WTC11 (cell line): ENCODE results near the gene VAV2. TPM values are rescaled to one million over a fixed set of nuclear protein-coding genes. Genes with fewer than 3 reads are reported as not detected.

Source experiments
- ATAC-seq: fragments of 200-7000 bp; cut with Tn5 transposase; 2 replicates; pipeline ENCODE4 v1.10.0; 2021; ENCODE audit warnings: mild to moderate bottlenecking, moderate library complexity
- CTCF ChIA-PET: fragments of 300-600 bp; sonication (Branson Sonifier 250); formaldehyde crosslinking; loops from one replicate; lab custom pipeline; 2021; ENCODE audit warnings: antibody characterized with exemption; lab: Charles Lee
- POLR2A ChIA-PET: fragments of 350-600 bp; sonication (Branson Sonifier 250); formaldehyde crosslinking; loops from one replicate; lab custom pipeline; 2021; ENCODE audit warnings: antibody characterized with exemption; lab: Charles Lee
- DNase-seq: peaks from one replicate; pipeline ENCODE4 v3.0.0; 2021; ENCODE audit warnings: low spot score
- H3K27ac Mint-ChIP-seq: 2 replicates; pipeline ENCODE4 v1.8.0; 2021; ENCODE audit warnings: mixed read lengths
- H3K27me3 Mint-ChIP-seq: 2 replicates; pipeline ENCODE4 v1.8.0; 2021; ENCODE audit warnings: low read depth, mild to moderate bottlenecking, moderate library complexity, mixed read lengths
- H3K36me3 Mint-ChIP-seq: 2 replicates; pipeline ENCODE4 v1.8.0; 2021; ENCODE audit warnings: mixed read lengths
- H3K4me1 Mint-ChIP-seq: 2 replicates; pipeline ENCODE4 v1.8.0; 2022; ENCODE audit warnings: mixed read lengths
- H3K4me3 Mint-ChIP-seq: 2 replicates; pipeline ENCODE4 v1.8.0; 2021; ENCODE audit warnings: mild to moderate bottlenecking, moderate library complexity, mixed read lengths
- H3K9me3 Mint-ChIP-seq: 2 replicates; pipeline ENCODE4 v1.8.0; 2021; ENCODE audit warnings: mixed read lengths
- ATF6 ChIP-seq: sonication (generic); formaldehyde crosslinking; IDR thresholded peaks from 2 replicates; pipeline ENCODE4 v1.8.1; 2023; ENCODE audit warnings: mild to moderate bottlenecking, missing genetic modification reagents
- CTCF ChIP-seq: fragments of 200-600 bp; IDR thresholded peaks from 2 replicates; pipeline ENCODE4 v1.8.0; 2022; ENCODE audit warnings: antibody characterized with exemption
- FOXJ3 ChIP-seq: sonication (generic); formaldehyde crosslinking; IDR thresholded peaks from 2 replicates; pipeline ENCODE4 v1.9.0; 2021; ENCODE audit warnings: missing genetic modification reagents, mild to moderate bottlenecking, borderline replicate concordance
- HMGXB4 ChIP-seq: sonication (generic); formaldehyde crosslinking; IDR thresholded peaks from 2 replicates; pipeline ENCODE4 v1.8.1; 2023; ENCODE audit warnings: mild to moderate bottlenecking, moderate library complexity, missing genetic modification reagents
- NFATC4 ChIP-seq: fragments of 250-450 bp; sonication (Bioruptor Pico); IDR thresholded peaks from 2 replicates; pipeline ENCODE4 v1.9.0; 2021; ENCODE audit warnings: mild to moderate bottlenecking
- ZBTB21 ChIP-seq: sonication (generic); formaldehyde crosslinking; IDR thresholded peaks from 2 replicates; pipeline ENCODE4 v1.8.1; 2023; ENCODE audit warnings: mild to moderate bottlenecking, missing genetic modification reagents, borderline replicate concordance
- ZNF138 ChIP-seq: sonication (generic); formaldehyde crosslinking; conservative IDR thresholded peaks from 2 replicates; pipeline ENCODE4 v1.8.1; 2022; ENCODE audit warnings: mild to moderate bottlenecking, moderate library complexity, missing genetic modification reagents
- ZNF219 ChIP-seq: sonication (generic); formaldehyde crosslinking; IDR thresholded peaks from 2 replicates; pipeline ENCODE4 v1.8.0; 2023; ENCODE audit warnings: missing genetic modification reagents, mild to moderate bottlenecking, borderline replicate concordance
- ZNF263 ChIP-seq: sonication (generic); formaldehyde crosslinking; IDR thresholded peaks from 2 replicates; pipeline ENCODE4 v1.8.1; 2022; ENCODE audit warnings: low read depth, mild to moderate bottlenecking, moderate library complexity, missing genetic modification reagents
- ZNF425 ChIP-seq: fragments of 250-450 bp; sonication (Bioruptor Pico); conservative IDR thresholded peaks from 2 replicates; pipeline ENCODE4 v1.9.0; 2021; ENCODE audit warnings: mild to moderate bottlenecking
- total RNA-seq: library from RNA; stranded (reverse); gene quantifications from 3 replicates; pipeline ENCODE4 v1.2.3, GENCODE V29; 2021
- TF ChIP-seq, protein P1 (sequence below): sonication (generic); formaldehyde crosslinking; IDR thresholded peaks from 2 replicates; pipeline ENCODE4 v1.8.0; 2023; ENCODE audit warnings: mild to moderate bottlenecking, missing genetic modification reagents
- TF ChIP-seq, protein P2 (sequence below): sonication (generic); formaldehyde crosslinking; IDR thresholded peaks from 2 replicates; pipeline ENCODE4 v1.8.1; 2022; ENCODE audit warnings: low read depth, missing genetic modification reagents, borderline replicate concordance
- TF ChIP-seq, protein P3 (sequence below): sonication (generic); formaldehyde crosslinking; IDR thresholded peaks from 2 replicates; pipeline ENCODE4 v1.8.1; 2023; ENCODE audit warnings: mild to moderate bottlenecking, missing genetic modification reagents, borderline replicate concordance
- TF ChIP-seq, protein P4 (sequence below): fragments of 250-450 bp; sonication (Bioruptor Pico); IDR thresholded peaks from 2 replicates; pipeline ENCODE4 v1.9.0; 2021; ENCODE audit warnings: mild to moderate bottlenecking

VAV2 gene
- total RNA-seq, 1 experiment from 2014 or later, result 39.7 TPM

- TF ChIP-seq, protein P1, sequence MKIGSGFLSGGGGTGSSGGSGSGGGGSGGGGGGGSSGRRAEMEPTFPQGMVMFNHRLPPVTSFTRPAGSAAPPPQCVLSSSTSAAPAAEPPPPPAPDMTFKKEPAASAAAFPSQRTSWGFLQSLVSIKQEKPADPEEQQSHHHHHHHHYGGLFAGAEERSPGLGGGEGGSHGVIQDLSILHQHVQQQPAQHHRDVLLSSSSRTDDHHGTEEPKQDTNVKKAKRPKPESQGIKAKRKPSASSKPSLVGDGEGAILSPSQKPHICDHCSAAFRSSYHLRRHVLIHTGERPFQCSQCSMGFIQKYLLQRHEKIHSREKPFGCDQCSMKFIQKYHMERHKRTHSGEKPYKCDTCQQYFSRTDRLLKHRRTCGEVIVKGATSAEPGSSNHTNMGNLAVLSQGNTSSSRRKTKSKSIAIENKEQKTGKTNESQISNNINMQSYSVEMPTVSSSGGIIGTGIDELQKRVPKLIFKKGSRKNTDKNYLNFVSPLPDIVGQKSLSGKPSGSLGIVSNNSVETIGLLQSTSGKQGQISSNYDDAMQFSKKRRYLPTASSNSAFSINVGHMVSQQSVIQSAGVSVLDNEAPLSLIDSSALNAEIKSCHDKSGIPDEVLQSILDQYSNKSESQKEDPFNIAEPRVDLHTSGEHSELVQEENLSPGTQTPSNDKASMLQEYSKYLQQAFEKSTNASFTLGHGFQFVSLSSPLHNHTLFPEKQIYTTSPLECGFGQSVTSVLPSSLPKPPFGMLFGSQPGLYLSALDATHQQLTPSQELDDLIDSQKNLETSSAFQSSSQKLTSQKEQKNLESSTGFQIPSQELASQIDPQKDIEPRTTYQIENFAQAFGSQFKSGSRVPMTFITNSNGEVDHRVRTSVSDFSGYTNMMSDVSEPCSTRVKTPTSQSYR (CRISPR knock-in tag), result no peak
- no peak for TF ChIP-seq ZNF138 (CRISPR knock-in tag)
- TF ChIP-seq, protein P2, sequence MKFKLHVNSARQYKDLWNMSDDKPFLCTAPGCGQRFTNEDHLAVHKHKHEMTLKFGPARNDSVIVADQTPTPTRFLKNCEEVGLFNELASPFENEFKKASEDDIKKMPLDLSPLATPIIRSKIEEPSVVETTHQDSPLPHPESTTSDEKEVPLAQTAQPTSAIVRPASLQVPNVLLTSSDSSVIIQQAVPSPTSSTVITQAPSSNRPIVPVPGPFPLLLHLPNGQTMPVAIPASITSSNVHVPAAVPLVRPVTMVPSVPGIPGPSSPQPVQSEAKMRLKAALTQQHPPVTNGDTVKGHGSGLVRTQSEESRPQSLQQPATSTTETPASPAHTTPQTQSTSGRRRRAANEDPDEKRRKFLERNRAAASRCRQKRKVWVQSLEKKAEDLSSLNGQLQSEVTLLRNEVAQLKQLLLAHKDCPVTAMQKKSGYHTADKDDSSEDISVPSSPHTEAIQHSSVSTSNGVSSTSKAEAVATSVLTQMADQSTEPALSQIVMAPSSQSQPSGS, result no peak
These were observed 161.4 kb downstream of the VAV2 start (continued) for GRCh38 chr9:133830711-133831110.

DNA sequence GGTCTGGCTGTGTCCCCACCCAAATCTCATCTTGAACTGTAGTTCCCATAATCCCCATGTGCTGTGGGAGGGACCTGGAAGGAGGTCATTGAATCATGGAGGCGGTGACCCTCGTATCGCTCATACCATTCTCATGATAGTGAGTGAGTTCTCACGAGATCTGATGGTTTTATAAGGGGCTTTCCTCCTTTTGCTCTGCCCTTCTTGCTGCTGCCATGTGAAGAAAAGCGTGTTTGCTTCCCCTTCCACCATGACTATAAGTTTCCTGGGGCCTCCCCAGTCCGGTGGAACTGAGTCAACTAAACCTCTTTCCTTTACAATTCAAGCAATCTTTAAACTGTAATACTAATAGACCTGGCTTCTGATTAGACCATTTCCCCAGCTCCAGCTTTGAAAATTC, 161.8 kb downstream of the VAV2 start:
- ChIA-PET POLR2A (no interaction called here), CTCF (no interaction called here)
- no peak for ATAC-seq
- Mint-ChIP-seq H3K27me3 (no peaks in the 10 kb centered on the region), H3K4me1 (peaks cover 19% of the 10 kb centered on the region), H3K9me3 (no peaks in the 10 kb centered on the region), H3K36me3 (no peaks in the 10 kb centered on the region), H3K4me3 (no peak overlapping the region), H3K27ac (no peak overlapping the region; the same call in 1 of the 2 replicates)
- DNase-seq, result no peak
- no peak for TF ChIP-seq ATF6 (CRISPR knock-in tag)
- TF ChIP-seq ZBTB21 (CRISPR knock-in tag), result no peak
- TF ChIP-seq ZNF219, result no peak
- TF ChIP-seq FOXJ3 (CRISPR knock-in tag), result no peak
- no peak for TF ChIP-seq ZNF263
- no peak for TF ChIP-seq HMGXB4
- no peak for TF ChIP-seq NFATC4 (CRISPR knock-in tag)
- TF ChIP-seq ZNF425 (CRISPR knock-in tag), result no peak
- no peak for TF ChIP-seq CTCF
- TF ChIP-seq, protein P3, sequence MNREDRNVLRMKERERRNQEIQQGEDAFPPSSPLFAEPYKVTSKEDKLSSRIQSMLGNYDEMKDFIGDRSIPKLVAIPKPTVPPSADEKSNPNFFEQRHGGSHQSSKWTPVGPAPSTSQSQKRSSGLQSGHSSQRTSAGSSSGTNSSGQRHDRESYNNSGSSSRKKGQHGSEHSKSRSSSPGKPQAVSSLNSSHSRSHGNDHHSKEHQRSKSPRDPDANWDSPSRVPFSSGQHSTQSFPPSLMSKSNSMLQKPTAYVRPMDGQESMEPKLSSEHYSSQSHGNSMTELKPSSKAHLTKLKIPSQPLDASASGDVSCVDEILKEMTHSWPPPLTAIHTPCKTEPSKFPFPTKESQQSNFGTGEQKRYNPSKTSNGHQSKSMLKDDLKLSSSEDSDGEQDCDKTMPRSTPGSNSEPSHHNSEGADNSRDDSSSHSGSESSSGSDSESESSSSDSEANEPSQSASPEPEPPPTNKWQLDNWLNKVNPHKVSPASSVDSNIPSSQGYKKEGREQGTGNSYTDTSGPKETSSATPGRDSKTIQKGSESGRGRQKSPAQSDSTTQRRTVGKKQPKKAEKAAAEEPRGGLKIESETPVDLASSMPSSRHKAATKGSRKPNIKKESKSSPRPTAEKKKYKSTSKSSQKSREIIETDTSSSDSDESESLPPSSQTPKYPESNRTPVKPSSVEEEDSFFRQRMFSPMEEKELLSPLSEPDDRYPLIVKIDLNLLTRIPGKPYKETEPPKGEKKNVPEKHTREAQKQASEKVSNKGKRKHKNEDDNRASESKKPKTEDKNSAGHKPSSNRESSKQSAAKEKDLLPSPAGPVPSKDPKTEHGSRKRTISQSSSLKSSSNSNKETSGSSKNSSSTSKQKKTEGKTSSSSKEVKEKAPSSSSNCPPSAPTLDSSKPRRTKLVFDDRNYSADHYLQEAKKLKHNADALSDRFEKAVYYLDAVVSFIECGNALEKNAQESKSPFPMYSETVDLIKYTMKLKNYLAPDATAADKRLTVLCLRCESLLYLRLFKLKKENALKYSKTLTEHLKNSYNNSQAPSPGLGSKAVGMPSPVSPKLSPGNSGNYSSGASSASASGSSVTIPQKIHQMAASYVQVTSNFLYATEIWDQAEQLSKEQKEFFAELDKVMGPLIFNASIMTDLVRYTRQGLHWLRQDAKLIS (CRISPR knock-in tag), result no peak
- TF ChIP-seq, protein P4, sequence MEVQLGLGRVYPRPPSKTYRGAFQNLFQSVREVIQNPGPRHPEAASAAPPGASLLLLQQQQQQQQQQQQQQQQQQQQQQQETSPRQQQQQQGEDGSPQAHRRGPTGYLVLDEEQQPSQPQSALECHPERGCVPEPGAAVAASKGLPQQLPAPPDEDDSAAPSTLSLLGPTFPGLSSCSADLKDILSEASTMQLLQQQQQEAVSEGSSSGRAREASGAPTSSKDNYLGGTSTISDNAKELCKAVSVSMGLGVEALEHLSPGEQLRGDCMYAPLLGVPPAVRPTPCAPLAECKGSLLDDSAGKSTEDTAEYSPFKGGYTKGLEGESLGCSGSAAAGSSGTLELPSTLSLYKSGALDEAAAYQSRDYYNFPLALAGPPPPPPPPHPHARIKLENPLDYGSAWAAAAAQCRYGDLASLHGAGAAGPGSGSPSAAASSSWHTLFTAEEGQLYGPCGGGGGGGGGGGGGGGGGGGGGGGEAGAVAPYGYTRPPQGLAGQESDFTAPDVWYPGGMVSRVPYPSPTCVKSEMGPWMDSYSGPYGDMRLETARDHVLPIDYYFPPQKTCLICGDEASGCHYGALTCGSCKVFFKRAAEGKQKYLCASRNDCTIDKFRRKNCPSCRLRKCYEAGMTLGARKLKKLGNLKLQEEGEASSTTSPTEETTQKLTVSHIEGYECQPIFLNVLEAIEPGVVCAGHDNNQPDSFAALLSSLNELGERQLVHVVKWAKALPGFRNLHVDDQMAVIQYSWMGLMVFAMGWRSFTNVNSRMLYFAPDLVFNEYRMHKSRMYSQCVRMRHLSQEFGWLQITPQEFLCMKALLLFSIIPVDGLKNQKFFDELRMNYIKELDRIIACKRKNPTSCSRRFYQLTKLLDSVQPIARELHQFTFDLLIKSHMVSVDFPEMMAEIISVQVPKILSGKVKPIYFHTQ (CRISPR knock-in tag), result no peak
